ENCODE measurements around the gene EPB41L4A. TPM values are rescaled to one million over a fixed set of nuclear protein-coding genes. Genes with fewer than 3 reads are reported as not detected.
A peak's percentile ranks its signal among the peaks of the same experiment; 100 is the strongest.
"Not testable (repeated sequence)": the region's sequence is repeated elsewhere in the genome, so short reads cannot be mapped to it uniquely, and the experiment has no call there.

EPB41L4A gene
- total RNA-seq, 1 experiment from 2014 or later: not detected

GRCh38 chr5:112208195-112208594 lies 210.9 kb downstream of the EPB41L4A start:
- DNase-seq (ENCODE audit: low read depth): not testable (repeated sequence)

- DNase-seq (ENCODE audit: low read depth): no peak
Observed at GRCh38 chr5:112205846-112206245, 213.2 kb downstream of the EPB41L4A start.

- no peak for DNase-seq (ENCODE audit: low read depth)
Observed at GRCh38 chr5:112203229-112203628, 215.8 kb downstream of the EPB41L4A start.

- DNase-seq (ENCODE audit: low read depth): no peak
Observed at GRCh38 chr5:112202694-112203093, 216.4 kb downstream of the EPB41L4A start.

- no peak for DNase-seq (ENCODE audit: low read depth)
Observed at GRCh38 chr5:112201141-112201540, 217.9 kb downstream of the EPB41L4A start.

- no peak for DNase-seq (ENCODE audit: low read depth)
Observed at GRCh38 chr5:112200131-112200530, 218.9 kb downstream of the EPB41L4A start.

GRCh38 chr5:112196584-112196983 lies 222.5 kb downstream of the EPB41L4A start:
- no peak for DNase-seq (ENCODE audit: low read depth)

- DNase-seq (ENCODE audit: low read depth): no peak
Observed at GRCh38 chr5:112195924-112196323, 223.2 kb downstream of the EPB41L4A start.

GRCh38 chr5:112192866-112193265 lies 226.2 kb downstream of the EPB41L4A start:
- no peak for DNase-seq (ENCODE audit: low read depth)

GRCh38 chr5:112192072-112192471 lies 227.0 kb downstream of the EPB41L4A start:
- DNase-seq (ENCODE audit: low read depth): no peak

GRCh38 chr5:112189391-112189790 lies 229.7 kb downstream of the EPB41L4A start:
- no peak for DNase-seq (ENCODE audit: low read depth)

GRCh38 chr5:112186401-112186990 lies 232.6 kb downstream of the EPB41L4A start:
- peak; percentile 43 for DNase-seq (ENCODE audit: low read depth)

GRCh38 chr5:112183874-112184273 lies 235.2 kb downstream of the EPB41L4A start:
- no peak for DNase-seq (ENCODE audit: low read depth)

- peak; percentile 26 for DNase-seq (ENCODE audit: low read depth)
Observed at GRCh38 chr5:112183103-112183711, 235.9 kb downstream of the EPB41L4A start.

- DNase-seq (ENCODE audit: low read depth): no peak
Observed at GRCh38 chr5:112179290-112179689, 239.8 kb downstream of the EPB41L4A start.

GRCh38 chr5:112174959-112175594 lies 244.0 kb downstream of the EPB41L4A start:
- DNase-seq (ENCODE audit: low read depth): peak; percentile 34

- DNase-seq (ENCODE audit: low read depth): no peak
Observed at GRCh38 chr5:112165897-112166737, 253.0 kb downstream of the EPB41L4A start.

GRCh38 chr5:112165399-112165798 lies 253.7 kb downstream of the EPB41L4A start:
- DNase-seq (ENCODE audit: low read depth): no peak

GRCh38 chr5:112163435-112163834 lies 255.6 kb downstream of the EPB41L4A start:
- DNase-seq (ENCODE audit: low read depth): no peak

GRCh38 chr5:112161392-112161748 lies 257.7 kb downstream of the EPB41L4A start:
- no peak for DNase-seq (ENCODE audit: low read depth)

GRCh38 chr5:112160652-112161391 lies 258.3 kb downstream of the EPB41L4A start:
- peak; percentile 87 for DNase-seq (ENCODE audit: low read depth)

Data from LHCN-M2 (cell line).